ENCODE results near the gene HOXC4.

DNA sequence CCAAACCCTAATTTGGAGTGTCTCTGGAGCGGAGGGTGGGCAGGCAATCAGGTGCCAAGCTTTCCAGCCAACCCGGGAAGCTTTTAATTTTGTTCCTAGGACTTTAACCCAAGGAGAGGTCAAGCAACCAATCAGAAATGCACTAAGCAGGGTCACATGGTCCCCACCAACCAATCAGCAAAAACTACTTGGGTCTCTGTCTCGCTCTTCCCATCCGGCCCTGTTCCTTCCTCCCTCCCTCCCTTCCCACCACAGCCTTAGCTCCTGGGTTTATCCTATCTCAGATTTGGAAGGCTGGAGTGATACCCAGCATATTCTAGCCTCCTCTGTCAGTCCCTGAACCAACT lies 13.5 kb upstream of the HOXC4 start:
- TF ChIP-seq POLR2A (IDR thresholded peaks at IDR 0.05): no peak
- TF ChIP-seq CTCF (IDR thresholded peaks at IDR 0.05): no peak
- no peak for TF ChIP-seq EP300 (IDR thresholded peaks at IDR 0.05)
- TF ChIP-seq POLR2AphosphoS5 (IDR thresholded peaks at IDR 0.05): no peak

Data from sigmoid colon (tissue), 4 donors.